Measurements from ENCODE around the gene GADD45A. TPM values are rescaled to one million over a fixed set of nuclear protein-coding genes. Genes with fewer than 3 reads are reported as not detected.

Gene GADD45A, protein sequence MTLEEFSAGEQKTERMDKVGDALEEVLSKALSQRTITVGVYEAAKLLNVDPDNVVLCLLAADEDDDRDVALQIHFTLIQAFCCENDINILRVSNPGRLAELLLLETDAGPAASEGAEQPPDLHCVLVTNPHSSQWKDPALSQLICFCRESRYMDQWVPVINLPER
- total RNA-seq, result 165 and 279 TPM in 2 replicates

DNA sequence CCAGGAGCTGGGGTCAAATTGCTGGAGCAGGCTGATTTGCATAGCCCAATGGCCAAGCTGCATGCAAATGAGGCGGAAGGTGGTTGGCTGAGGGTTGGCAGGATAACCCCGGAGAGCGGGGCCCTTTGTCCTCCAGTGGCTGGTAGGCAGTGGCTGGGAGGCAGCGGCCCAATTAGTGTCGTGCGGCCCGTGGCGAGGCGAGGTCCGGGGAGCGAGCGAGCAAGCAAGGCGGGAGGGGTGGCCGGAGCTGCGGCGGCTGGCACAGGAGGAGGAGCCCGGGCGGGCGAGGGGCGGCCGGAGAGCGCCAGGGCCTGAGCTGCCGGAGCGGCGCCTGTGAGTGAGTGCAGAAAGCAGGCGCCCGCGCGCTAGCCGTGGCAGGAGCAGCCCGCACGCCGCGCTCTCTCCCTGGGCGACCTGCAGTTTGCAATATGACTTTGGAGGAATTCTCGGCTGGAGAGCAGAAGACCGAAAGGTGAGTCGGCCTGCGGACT is at the start of gene GADD45A:
Gene GADD45A, plus strand, starts transcription at position 135 of the 491 bp plus-strand sequence. Its CDS starts 294 bp downstream, at position 429.

Other genes with a start within 250 kb of the GADD45A start
- gene GNG12, start 148.3 kb downstream of the GADD45A start, total RNA-seq, result 101 and 132 TPM in 2 replicates